ENCODE results near the gene ANKRD62.

The ANKRD62 gene

GRCh38 chr18:12086677-12087470 is 6.8 kb upstream of the ANKRD62 start:
- CTCF ChIA-PET: no interaction called here
- no peak overlapping the region for H3K27ac ChIP-seq (ENCODE audit: insufficient read depth in 1 of 2, low read depth in 1 of 2, low read length in 2 of 2, poor library complexity in 1 of 2, severe bottlenecking in 2 of 2)
- H3K36me3 ChIP-seq (ENCODE audit: control insufficient read depth in 4 of 4, insufficient read depth in 4 of 4, low read length in 3 of 4): no peaks in the 10 kb centered on the region
- DNase-seq: no peak
- no peaks in the 10 kb centered on the region for H3K9me3 ChIP-seq (ENCODE audit: control extremely low read depth in 1 of 5, control insufficient read depth in 4 of 5, insufficient read depth in 2 of 5, low read depth in 1 of 5, low read length in 4 of 5)
- 98% methylated on average over 16 of the region's 18 CpGs for WGBS (ENCODE audit: insufficient coverage)
- POLR2A ChIA-PET: no interaction called here
- H3K27me3 ChIP-seq (replicated peaks in 2 of 5; ENCODE audit: control insufficient read depth in 4 of 5, insufficient read depth in 5 of 5, low read length in 4 of 5): peaks cover 0 to 4% (median 0%) of the 10 kb centered on the region in 5 experiments
- no peak overlapping the region for H3K4me3 ChIP-seq (ENCODE audit: control insufficient read depth in 1 of 7, extremely low read depth in 1 of 7, insufficient read depth in 4 of 7, low read depth in 2 of 7, low read length in 6 of 7)
- H3K4me1 ChIP-seq (ENCODE audit: control extremely low read depth in 1 of 4, control insufficient read depth in 4 of 4, insufficient read depth in 4 of 4, low read length in 3 of 4): no peaks in the 10 kb centered on the region

- Histone ChIP-seq H3K4me3 (ENCODE audit: control insufficient read depth in 1 of 7, extremely low read depth in 1 of 7, insufficient read depth in 4 of 7, low read depth in 2 of 7, low read length in 6 of 7) (no peak overlapping the region), H3K4me1 (ENCODE audit: control extremely low read depth in 1 of 4, control insufficient read depth in 4 of 4, insufficient read depth in 4 of 4, low read length in 3 of 4) (no peaks in the 10 kb centered on the region), H3K9me3 (ENCODE audit: control extremely low read depth in 1 of 5, control insufficient read depth in 4 of 5, insufficient read depth in 2 of 5, low read depth in 1 of 5, low read length in 4 of 5) (no peaks in the 10 kb centered on the region), H3K27me3 (replicated peaks in 2 of 5; ENCODE audit: control insufficient read depth in 4 of 5, insufficient read depth in 5 of 5, low read length in 4 of 5) (peaks cover 0 to 3% (median 0%) of the 10 kb centered on the region in 5 experiments), H3K36me3 (ENCODE audit: control insufficient read depth in 4 of 4, insufficient read depth in 4 of 4, low read length in 3 of 4) (no peaks in the 10 kb centered on the region), H3K27ac (ENCODE audit: insufficient read depth in 1 of 2, low read depth in 1 of 2, low read length in 2 of 2, poor library complexity in 1 of 2, severe bottlenecking in 2 of 2) (no peak overlapping the region)
- no peak for DNase-seq
- WGBS (ENCODE audit: insufficient coverage): 94% methylated on average over 3 of the region's 3 CpGs
- POLR2A ChIA-PET: no interaction called here
- CTCF ChIA-PET: no interaction called here
These were observed 6.1 kb upstream of the ANKRD62 start for GRCh38 chr18:12087471-12088025.

- 96% methylated on average over 4 of the region's 4 CpGs for WGBS (ENCODE audit: insufficient coverage)
- H3K27ac ChIP-seq (ENCODE audit: insufficient read depth in 1 of 2, low read depth in 1 of 2, low read length in 2 of 2, poor library complexity in 1 of 2, severe bottlenecking in 2 of 2): no peak overlapping the region
- H3K4me1 ChIP-seq (ENCODE audit: control extremely low read depth in 1 of 4, control insufficient read depth in 4 of 4, insufficient read depth in 4 of 4, low read length in 3 of 4): no peaks in the 10 kb centered on the region
- no peaks in the 10 kb centered on the region for H3K36me3 ChIP-seq (ENCODE audit: control insufficient read depth in 4 of 4, insufficient read depth in 4 of 4, low read length in 3 of 4)
- no peak for DNase-seq
- CTCF ChIA-PET: no interaction called here
- H3K4me3 ChIP-seq (ENCODE audit: control insufficient read depth in 1 of 7, extremely low read depth in 1 of 7, insufficient read depth in 4 of 7, low read depth in 2 of 7, low read length in 6 of 7): no peak overlapping the region
- no peaks in the 10 kb centered on the region for H3K9me3 ChIP-seq (ENCODE audit: control extremely low read depth in 1 of 5, control insufficient read depth in 4 of 5, insufficient read depth in 2 of 5, low read depth in 1 of 5, low read length in 4 of 5)
- H3K27me3 ChIP-seq (replicated peaks in 2 of 5; ENCODE audit: control insufficient read depth in 4 of 5, insufficient read depth in 5 of 5, low read length in 4 of 5): peaks cover 0 to 2% (median 0%) of the 10 kb centered on the region in 5 experiments
- POLR2A ChIA-PET: no interaction called here
These were observed 5.5 kb upstream of the ANKRD62 start for GRCh38 chr18:12088096-12088495.

GRCh38 chr18:12088731-12089375 is 4.8 kb upstream of the ANKRD62 start:
- no peaks in the 10 kb centered on the region for H3K36me3 ChIP-seq (ENCODE audit: control insufficient read depth in 4 of 4, insufficient read depth in 4 of 4, low read length in 3 of 4)
- no peak overlapping the region for H3K4me3 ChIP-seq (ENCODE audit: control insufficient read depth in 1 of 7, extremely low read depth in 1 of 7, insufficient read depth in 4 of 7, low read depth in 2 of 7, low read length in 6 of 7)
- 84% methylated on average over 5 of the region's 5 CpGs for WGBS (ENCODE audit: insufficient coverage)
- H3K4me1 ChIP-seq (ENCODE audit: control extremely low read depth in 1 of 4, control insufficient read depth in 4 of 4, insufficient read depth in 4 of 4, low read length in 3 of 4): no peaks in the 10 kb centered on the region
- ChIA-PET POLR2A (no interaction called here), CTCF (no interaction called here)
- no peak for DNase-seq
- no peaks in the 10 kb centered on the region for H3K9me3 ChIP-seq (ENCODE audit: control extremely low read depth in 1 of 5, control insufficient read depth in 4 of 5, insufficient read depth in 2 of 5, low read depth in 1 of 5, low read length in 4 of 5)
- H3K27me3 ChIP-seq (replicated peaks in 2 of 5; ENCODE audit: control insufficient read depth in 4 of 5, insufficient read depth in 5 of 5, low read length in 4 of 5): no peaks in the 10 kb centered on the region
- no peak overlapping the region for H3K27ac ChIP-seq (ENCODE audit: insufficient read depth in 1 of 2, low read depth in 1 of 2, low read length in 2 of 2, poor library complexity in 1 of 2, severe bottlenecking in 2 of 2)

GRCh38 chr18:12091538-12092141 is 2.0 kb upstream of the ANKRD62 start:
- ChIA-PET CTCF (interaction anchor here (0.9 to 1.0 kb wide), 3 partner anchors 9 to 144 kb away, joined by 3 read pairs; no protein-coding TSS in a partner anchor), POLR2A (no interaction called here)
- Histone ChIP-seq H3K4me3 (ENCODE audit: control insufficient read depth in 1 of 7, extremely low read depth in 1 of 7, insufficient read depth in 4 of 7, low read depth in 2 of 7, low read length in 6 of 7) (no peak overlapping the region), H3K27ac (ENCODE audit: insufficient read depth in 1 of 2, low read depth in 1 of 2, low read length in 2 of 2, poor library complexity in 1 of 2, severe bottlenecking in 2 of 2) (no peak overlapping the region), H3K4me1 (ENCODE audit: control extremely low read depth in 1 of 4, control insufficient read depth in 4 of 4, insufficient read depth in 4 of 4, low read length in 3 of 4) (no peaks in the 10 kb centered on the region), H3K9me3 (ENCODE audit: control extremely low read depth in 1 of 5, control insufficient read depth in 4 of 5, insufficient read depth in 2 of 5, low read depth in 1 of 5, low read length in 4 of 5) (no peaks in the 10 kb centered on the region), H3K27me3 (replicated peaks in 2 of 5; ENCODE audit: control insufficient read depth in 4 of 5, insufficient read depth in 5 of 5, low read length in 4 of 5) (no peaks in the 10 kb centered on the region), H3K36me3 (ENCODE audit: control insufficient read depth in 4 of 4, insufficient read depth in 4 of 4, low read length in 3 of 4) (no peaks in the 10 kb centered on the region)
- no peak for DNase-seq
- WGBS (ENCODE audit: insufficient coverage): 97% methylated on average over 8 of the region's 9 CpGs

- H3K9me3 ChIP-seq (ENCODE audit: control extremely low read depth in 1 of 5, control insufficient read depth in 4 of 5, insufficient read depth in 2 of 5, low read depth in 1 of 5, low read length in 4 of 5): no peaks in the 10 kb centered on the region
- CTCF ChIA-PET: interaction anchor here (0.9 to 1.5 kb wide), 3 partner anchors 140 to 143 kb away, joined by 3 to 4 read pairs (median 3); no protein-coding TSS in a partner anchor
- 92% methylated on average over 17 of the region's 17 CpGs for WGBS (ENCODE audit: insufficient coverage)
- no peak overlapping the region for H3K4me3 ChIP-seq (ENCODE audit: control insufficient read depth in 1 of 7, extremely low read depth in 1 of 7, insufficient read depth in 4 of 7, low read depth in 2 of 7, low read length in 6 of 7)
- no peaks in the 10 kb centered on the region for H3K36me3 ChIP-seq (ENCODE audit: control insufficient read depth in 4 of 4, insufficient read depth in 4 of 4, low read length in 3 of 4)
- no peaks in the 10 kb centered on the region for H3K4me1 ChIP-seq (ENCODE audit: control extremely low read depth in 1 of 4, control insufficient read depth in 4 of 4, insufficient read depth in 4 of 4, low read length in 3 of 4)
- no peaks in the 10 kb centered on the region for H3K27me3 ChIP-seq (replicated peaks in 2 of 5; ENCODE audit: control insufficient read depth in 4 of 5, insufficient read depth in 5 of 5, low read length in 4 of 5)
- POLR2A ChIA-PET: no interaction called here
- H3K27ac ChIP-seq (ENCODE audit: insufficient read depth in 1 of 2, low read depth in 1 of 2, low read length in 2 of 2, poor library complexity in 1 of 2, severe bottlenecking in 2 of 2): no peak overlapping the region
- peak in 2 of 3 donors; percentile 23 to 32 for DNase-seq
These were observed 1.0 kb upstream of the ANKRD62 start for GRCh38 chr18:12092398-12093229.
